GM12864 (cell line): ENCODE data around the gene UBE3D.
A peak's percentile ranks its signal among the peaks of the same experiment; 100 is the strongest.

Experiments used
- DNase-seq: peaks from one replicate; pipeline ENCODE4 v3.0.0-alpha.2; 2011; ENCODE audit warnings: low read depth
- H3K4me3 ChIP-seq: 2 replicates; pipeline ENCODE4 v1.5.1; 2011; ENCODE audit warnings: mild to moderate bottlenecking, low read depth, low read length, control low read depth
- CTCF ChIP-seq: IDR thresholded peaks from 2 replicates; pipeline ENCODE4 v1.5.1; 2011; ENCODE audit warnings: low read depth, mild to moderate bottlenecking, moderate library complexity, low read length, control low read depth, inconsistent platforms; ENCODE audit errors: missing control alignments

Gene UBE3D

GRCh38 chr6:83071707-83072106 lies 6.1 kb upstream of the UBE3D start:
- no peak for TF ChIP-seq CTCF
- no peak for DNase-seq
- H3K4me3 ChIP-seq = no peak overlapping the region

- no peak for TF ChIP-seq CTCF
- no peak for DNase-seq
- H3K4me3 ChIP-seq = peak overlapping the region; percentile 31
Measured at GRCh38 chr6:83071023-83071422, 5.4 kb upstream of the UBE3D start.

GRCh38 chr6:83069633-83070032 lies 4.0 kb upstream of the UBE3D start:
- no peak overlapping the region for H3K4me3 ChIP-seq
- no peak for DNase-seq
- TF ChIP-seq CTCF = no peak

GRCh38 chr6:83068616-83069015 lies 3.0 kb upstream of the UBE3D start:
- DNase-seq = no peak
- H3K4me3 ChIP-seq = peak overlapping the region; percentile 96; the same call in 1 of the 2 replicates
- no peak for TF ChIP-seq CTCF

- peak; percentile 90 for DNase-seq
- TF ChIP-seq CTCF = peak; percentile 82
Measured at GRCh38 chr6:83067448-83068439, 2.1 kb upstream of the UBE3D start, which contains the start of gene DOP1A. Gene DOP1A, plus strand, starts transcription at chr6:83067671. Its CDS starts 29,307 bp downstream, at chr6:83096978.

GRCh38 chr6:83062225-83062624 lies 3.4 kb downstream of the UBE3D start:
- H3K4me3 ChIP-seq = no peak overlapping the region
- DNase-seq = no peak
- TF ChIP-seq CTCF = no peak

More at GRCh38 chr6:83067448-83068439, 2.1 kb upstream of the UBE3D start, which contains the start of gene DOP1A:
- peak within 1 kb of the TSS; percentile 96 for H3K4me3 ChIP-seq
